RWPE2 (cell line): ENCODE results near the gene ZNF771.

Experiments
- ATAC-seq: fragments of 200-7000 bp; cut with Tn5 transposase; 3 replicates; pipeline ENCODE4 v1.9.1; 2021; ENCODE audit warnings: low read depth
- DNase-seq: peaks from one replicate; pipeline ENCODE4 v3.0.0-alpha.2; 2020; ENCODE audit warnings: low spot score
- H3K27ac ChIP-seq: fragments of 450-650 bp; 2 replicates; pipeline ENCODE4 v1.5.1; 2017; ENCODE audit warnings: mild to moderate bottlenecking; ENCODE audit not compliant: poor library complexity, severe bottlenecking
- H3K27me3 ChIP-seq: fragments of 250-450 bp; sonication (Bioruptor Pico); 2 replicates; pipeline ENCODE4 v1.5.1; 2021; ENCODE audit warnings: mild to moderate bottlenecking, moderate library complexity; ENCODE audit not compliant: insufficient read depth, poor library complexity, severe bottlenecking
- H3K36me3 ChIP-seq: fragments of 250-450 bp; sonication (Bioruptor Pico); 2 replicates; pipeline ENCODE4 v1.5.1; 2020; ENCODE audit warnings: low read depth, mild to moderate bottlenecking, moderate library complexity
- H3K4me1 ChIP-seq: fragments of 250-450 bp; sonication (Bioruptor Pico); 2 replicates; pipeline ENCODE4 v1.5.1; 2021; ENCODE audit warnings: mild to moderate bottlenecking, moderate library complexity; ENCODE audit not compliant: insufficient read depth, poor library complexity, severe bottlenecking
- H3K4me3 ChIP-seq: fragments of 250-450 bp; sonication (Bioruptor Pico); 2 replicates; pipeline ENCODE4 v1.5.1; 2021; ENCODE audit warnings: mild to moderate bottlenecking, moderate library complexity; ENCODE audit not compliant: severe bottlenecking
- H3K9me3 ChIP-seq: fragments of 250-450 bp; sonication (Bioruptor Pico); 2 replicates; pipeline ENCODE4 v1.5.1; 2021; ENCODE audit warnings: mild to moderate bottlenecking, moderate library complexity; ENCODE audit not compliant: severe bottlenecking
- CTCF ChIP-seq: fragments of 450-650 bp; IDR thresholded peaks from one replicate; pipeline ENCODE4 v1.5.1; 2017; ENCODE audit warnings: mild to moderate bottlenecking, moderate library complexity; ENCODE audit not compliant: poor library complexity, severe bottlenecking

Gene ZNF771

DNA sequence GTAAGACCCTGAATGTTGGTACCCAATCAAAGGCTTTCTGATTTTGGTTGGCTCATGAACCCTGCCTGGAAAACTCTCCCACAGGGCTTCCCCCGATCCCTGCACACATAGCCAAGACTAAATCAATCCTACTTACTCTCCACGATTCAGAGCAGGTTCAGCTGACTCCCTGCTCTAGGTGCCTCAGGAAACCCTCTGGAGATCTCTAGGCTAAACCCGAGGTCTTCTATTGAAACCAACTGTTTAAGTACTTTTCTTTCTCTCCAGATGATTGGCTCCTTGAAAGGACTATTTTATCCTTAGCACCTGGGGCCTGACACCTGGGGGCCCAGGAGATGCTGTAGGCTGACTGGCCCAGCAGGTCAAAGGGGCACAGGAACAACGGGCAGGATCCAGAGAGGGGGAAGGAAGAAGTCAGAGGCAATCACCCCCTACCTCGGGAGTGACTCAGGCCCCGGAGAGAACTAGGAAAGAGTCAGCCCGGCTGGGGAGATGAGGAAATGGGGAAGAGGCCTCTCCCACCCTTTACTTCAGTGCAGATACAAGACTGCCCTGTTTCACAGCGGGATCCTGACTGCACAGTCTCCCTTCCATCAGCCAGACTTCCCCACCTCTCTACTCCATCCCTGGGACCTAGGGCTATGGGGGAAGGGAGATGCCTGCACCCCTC is 39.1 kb upstream of the ZNF771 start:
- Histone ChIP-seq H3K27ac (peak overlapping the region; percentile 70), H3K9me3 (no peaks in the 10 kb centered on the region)

DNA sequence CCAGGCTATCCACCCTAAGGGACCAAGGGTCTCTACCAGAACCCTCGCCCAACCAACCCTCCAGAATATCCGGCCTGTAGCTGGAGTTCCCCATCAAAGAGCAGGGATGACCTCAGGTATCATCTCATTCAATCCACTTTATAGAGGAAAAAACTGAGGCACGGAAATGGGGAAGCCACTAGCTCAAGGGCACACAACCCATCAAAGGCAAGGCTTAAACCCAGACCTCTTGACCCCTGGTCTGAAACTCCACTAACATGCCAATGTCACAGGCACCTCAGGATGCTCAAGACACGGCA is 38.7 kb upstream of the ZNF771 start:
- Histone ChIP-seq H3K4me3 (peak overlapping the region; percentile 92), H3K36me3 (peaks cover 41% of the 10 kb centered on the region), H3K27me3 (no peaks in the 10 kb centered on the region), H3K9me3 (no peaks in the 10 kb centered on the region), H3K4me1 (no peaks in the 10 kb centered on the region), H3K27ac (peak overlapping the region; percentile 70)
- DNase-seq, result no peak
- no peak for ATAC-seq
- no peak for TF ChIP-seq CTCF

More for the DNA sequence above, 39.1 kb upstream of the ZNF771 start:
- peak overlapping the region; percentile 92 for H3K4me3 ChIP-seq
- TF ChIP-seq CTCF, result no peak
- H3K4me1 ChIP-seq, result no peaks in the 10 kb centered on the region
- DNase-seq (no peak), ATAC-seq (peak; percentile 14; the same call in 1 of the 3 replicates)
- H3K36me3 ChIP-seq, result peaks cover 46% of the 10 kb centered on the region
- no peaks in the 10 kb centered on the region for H3K27me3 ChIP-seq

GRCh38 chr16:30369091-30369937 is 38.1 kb upstream of the ZNF771 start:
- Histone ChIP-seq H3K9me3 (no peaks in the 10 kb centered on the region), H3K27ac (peak overlapping the region; percentile 70), H3K4me3 (peak overlapping the region; percentile 92), H3K27me3 (no peaks in the 10 kb centered on the region), H3K36me3 (peaks cover 35% of the 10 kb centered on the region), H3K4me1 (no peaks in the 10 kb centered on the region)
- no peak for TF ChIP-seq CTCF
- ATAC-seq, result no peak
- DNase-seq, result no peak

DNA sequence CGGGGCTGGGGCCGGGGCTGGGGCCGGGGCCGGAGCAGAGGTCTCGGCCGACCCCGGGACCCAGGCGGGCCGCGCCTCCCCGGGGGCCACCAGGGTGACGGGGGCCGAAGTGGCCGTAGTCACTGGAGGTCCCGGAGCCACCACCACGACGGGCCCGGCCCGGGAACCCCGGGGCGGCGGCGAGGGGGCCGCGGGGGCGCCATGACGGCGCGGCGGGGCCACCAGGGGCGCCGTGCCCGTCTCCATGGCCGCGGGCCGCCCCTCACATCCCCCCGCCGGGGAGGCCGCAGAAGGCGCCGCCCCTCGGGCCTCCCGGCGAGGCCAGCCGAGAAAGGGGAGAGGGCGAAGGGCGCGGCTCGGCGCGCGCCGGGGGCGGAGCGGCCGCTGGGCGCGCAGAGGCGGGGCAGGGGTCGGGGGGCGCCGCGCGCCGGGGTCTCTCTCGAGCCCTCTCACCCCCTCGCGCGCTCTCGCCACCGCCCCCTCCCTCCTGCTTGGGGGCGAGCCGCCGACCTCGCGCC is 37.4 kb upstream of the ZNF771 start:
- Histone ChIP-seq H3K36me3 (peaks cover 29% of the 10 kb centered on the region), H3K4me1 (no peaks in the 10 kb centered on the region), H3K27ac (peak overlapping the region; percentile 70), H3K27me3 (no peaks in the 10 kb centered on the region), H3K4me3 (peak overlapping the region; percentile 92), H3K9me3 (no peaks in the 10 kb centered on the region)
- TF ChIP-seq CTCF, result peak; percentile 19
- ATAC-seq, result no peak
- DNase-seq, result no peak
